HEK293 (cell line): ENCODE data around the gene MAML3.

ENCODE experiments used
- CTCF ChIA-PET: fragments of 350-600 bp; formaldehyde crosslinking; extraction: SDS; loops from one replicate; lab custom pipeline; 2021; ENCODE audit warnings: antibody characterized with exemption; lab: Yijun Ruan, JAX
- POLR2A ChIA-PET: fragments of 300-600 bp; formaldehyde crosslinking; extraction: SDS; loops from one replicate; lab custom pipeline; 2020; ENCODE audit warnings: antibody characterized with exemption, inconsistent platforms; lab: Yijun Ruan, JAX
- H3K27ac ChIP-seq: fragments of 200-500 bp; sonication (Bioruptor generic); 2 replicates; pipeline ENCODE4 v1.5.1; 2014; ENCODE audit warnings: low read depth, low read length, control low read depth, inconsistent platforms; ENCODE audit errors: extremely low read depth
- H3K36me3 ChIP-seq, 2 experiments: fragments of 200-500 bp in 1 of 2; sonication (Bioruptor generic) in 1 of 2; 1 replicate in 1 of 2; 2 replicates in 1 of 2; pipeline ENCODE4 v1.5.1; 2014 to 2017; ENCODE audit warnings: inconsistent platforms in 2 of 2, low read length in 2 of 2; ENCODE audit not compliant: control insufficient read depth in 2 of 2, insufficient read depth in 1 of 2
- H3K4me1 ChIP-seq: fragments of 200-500 bp; sonication (Bioruptor generic); 2 replicates; pipeline ENCODE4 v1.5.1; 2014; ENCODE audit warnings: mild to moderate bottlenecking, low read length, inconsistent platforms; ENCODE audit not compliant: control insufficient read depth, insufficient read depth
- H3K4me3 ChIP-seq: 2 replicates; pipeline ENCODE4 v1.5.1; 2011; ENCODE audit warnings: low read depth, mild to moderate bottlenecking, control low read depth, low read length, moderate library complexity
- H3K9me3 ChIP-seq: fragments of 200-500 bp; sonication (Bioruptor generic); 2 replicates; pipeline ENCODE4 v1.5.1; 2014; ENCODE audit warnings: low read depth, low read length, inconsistent platforms; ENCODE audit not compliant: control insufficient read depth, insufficient read depth
- FEZF1 ChIP-seq: fragments of 450-650 bp; formaldehyde crosslinking; IDR thresholded peaks from 2 replicates; pipeline ENCODE4 v1.5.1; 2016; ENCODE audit warnings: missing biosample characterization, missing genetic modification characterization
- HOXA7 ChIP-seq: sonication (generic); formaldehyde crosslinking; IDR thresholded peaks from 2 replicates; pipeline ENCODE4 v1.8.1; 2022; ENCODE audit warnings: missing genetic modification reagents, borderline replicate concordance
- KLF7 ChIP-seq: fragments of 450-650 bp; formaldehyde crosslinking; IDR thresholded peaks from 2 replicates; pipeline ENCODE4 v1.5.1; 2016; ENCODE audit warnings: missing biosample characterization, missing genetic modification characterization, borderline replicate concordance
- SP2 ChIP-seq: fragments of 450-650 bp; formaldehyde crosslinking; IDR thresholded peaks from 2 replicates; pipeline ENCODE4 v1.5.1; 2016; ENCODE audit warnings: missing biosample characterization, missing genetic modification characterization
- TRIM28 ChIP-seq: IDR thresholded peaks from 2 replicates; pipeline ENCODE4 v1.6.1; 2011; ENCODE audit warnings: low read length, control low read depth, borderline replicate concordance
- ZBTB17 ChIP-seq: fragments of 450-650 bp; formaldehyde crosslinking; IDR thresholded peaks from 2 replicates; pipeline ENCODE4 v1.5.1; 2016; ENCODE audit warnings: missing biosample characterization, missing genetic modification characterization
- ZIC2 ChIP-seq: fragments of 450-650 bp; formaldehyde crosslinking; IDR thresholded peaks from 2 replicates; pipeline ENCODE4 v1.5.1; 2016; ENCODE audit warnings: missing biosample characterization, missing genetic modification characterization
- ZNF133 ChIP-seq: fragments of 450-650 bp; formaldehyde crosslinking; IDR thresholded peaks from 2 replicates; pipeline ENCODE4 v1.5.1; 2016; ENCODE audit warnings: missing biosample characterization, missing genetic modification characterization
- ZNF140 ChIP-seq: fragments of 450-650 bp; formaldehyde crosslinking; IDR thresholded peaks from 2 replicates; pipeline ENCODE4 v1.5.1; 2016; ENCODE audit warnings: missing biosample characterization, missing genetic modification characterization
- ZNF146 ChIP-seq: fragments of 450-650 bp; formaldehyde crosslinking; IDR thresholded peaks from 2 replicates; pipeline ENCODE4 v1.5.1; 2016; ENCODE audit warnings: missing biosample characterization, missing genetic modification characterization
- ZNF211 ChIP-seq: fragments of 450-650 bp; formaldehyde crosslinking; IDR thresholded peaks from 2 replicates; pipeline ENCODE4 v1.5.1; 2016; ENCODE audit warnings: low read depth, missing biosample characterization, missing genetic modification characterization
- ZNF223 ChIP-seq: fragments of 450-650 bp; formaldehyde crosslinking; IDR thresholded peaks from 2 replicates; pipeline ENCODE4 v1.5.1; 2016; ENCODE audit warnings: missing biosample characterization, missing genetic modification characterization
- ZNF426 ChIP-seq: fragments of 450-650 bp; formaldehyde crosslinking; IDR thresholded peaks from 2 replicates; pipeline ENCODE4 v1.5.1; 2017; ENCODE audit warnings: missing biosample characterization, missing genetic modification characterization, mild to moderate bottlenecking, inconsistent platforms, moderate library complexity
- ZNF585B ChIP-seq: fragments of 450-650 bp; formaldehyde crosslinking; IDR thresholded peaks from 2 replicates; pipeline ENCODE4 v1.5.1; 2016; ENCODE audit warnings: missing biosample characterization, missing genetic modification characterization
- ZNF660 ChIP-seq: fragments of 450-650 bp; IDR thresholded peaks from 2 replicates; pipeline ENCODE4 v1.5.1; 2018; ENCODE audit warnings: missing biosample characterization, mild to moderate bottlenecking, missing genetic modification characterization
- ZNF664 ChIP-seq: fragments of 450-650 bp; formaldehyde crosslinking; IDR thresholded peaks from 2 replicates; pipeline ENCODE4 v1.5.1; 2016; ENCODE audit warnings: missing biosample characterization, missing genetic modification characterization
- ZNF791 ChIP-seq: fragments of 450-650 bp; formaldehyde crosslinking; IDR thresholded peaks from 2 replicates; pipeline ENCODE4 v1.5.1; 2016; ENCODE audit warnings: missing biosample characterization, missing genetic modification characterization
- ZNF792 ChIP-seq: fragments of 450-650 bp; formaldehyde crosslinking; IDR thresholded peaks from 2 replicates; pipeline ENCODE4 v1.5.1; 2016; ENCODE audit warnings: missing biosample characterization, missing genetic modification characterization
- TF ChIP-seq, protein P1 (sequence below): fragments of 450-650 bp; formaldehyde crosslinking; IDR thresholded peaks from 2 replicates; pipeline ENCODE4 v1.5.1; 2017; ENCODE audit warnings: missing biosample characterization, missing genetic modification characterization
- TF ChIP-seq, protein P2 (sequence below): fragments of 450-650 bp; formaldehyde crosslinking; IDR thresholded peaks from 2 replicates; pipeline ENCODE4 v1.5.1; 2017; ENCODE audit warnings: missing biosample characterization, missing genetic modification characterization
- TF ChIP-seq, protein P3 (sequence below): fragments of 450-650 bp; formaldehyde crosslinking; IDR thresholded peaks from 2 replicates; pipeline ENCODE4 v1.5.1; 2016; ENCODE audit warnings: missing biosample characterization, missing genetic modification characterization
- TF ChIP-seq, protein P4 (sequence below): fragments of 450-650 bp; formaldehyde crosslinking; IDR thresholded peaks from 2 replicates; pipeline ENCODE4 v1.5.1; 2016; ENCODE audit warnings: missing biosample characterization, missing genetic modification characterization

MAML3 gene

DNA sequence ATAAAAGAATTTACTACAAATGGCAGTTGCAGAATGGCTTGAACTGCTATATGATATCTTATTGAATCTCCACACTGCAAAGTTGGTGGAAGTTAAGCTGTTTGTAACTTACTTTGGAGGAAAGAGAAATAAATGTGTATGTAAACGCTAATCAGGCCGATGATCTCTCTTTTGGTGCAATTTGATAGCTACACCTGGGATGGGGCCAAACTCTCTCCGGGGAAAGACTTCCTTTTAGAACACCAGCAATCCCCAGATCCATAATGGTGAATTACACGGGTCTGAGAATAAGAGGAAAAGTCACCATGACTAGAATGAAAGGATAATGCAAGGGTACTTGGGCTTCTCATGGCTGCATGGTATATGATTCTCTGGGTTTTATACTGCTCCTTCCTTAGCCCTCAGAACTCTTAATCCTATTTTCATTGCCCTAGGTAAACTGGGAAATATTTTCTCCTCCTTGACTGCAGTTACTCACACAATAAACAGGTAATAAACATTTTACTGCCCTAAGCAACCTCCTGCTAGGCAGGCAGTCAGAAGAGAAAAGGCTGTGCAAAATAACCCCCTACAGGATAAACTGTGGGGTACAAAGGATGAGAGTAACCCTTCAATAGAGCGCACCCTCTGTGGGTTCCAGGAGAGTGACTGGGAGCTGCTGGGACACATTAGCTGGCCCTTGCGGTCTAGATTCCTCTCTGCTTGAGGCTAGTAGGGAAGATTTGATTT is 379.1 kb downstream of the MAML3 start (continued):
- TF ChIP-seq ZNF211 (tag by site-specific recombination): no peak
- TF ChIP-seq ZNF140 (tag by site-specific recombination): no peak
- TF ChIP-seq, protein P1, sequence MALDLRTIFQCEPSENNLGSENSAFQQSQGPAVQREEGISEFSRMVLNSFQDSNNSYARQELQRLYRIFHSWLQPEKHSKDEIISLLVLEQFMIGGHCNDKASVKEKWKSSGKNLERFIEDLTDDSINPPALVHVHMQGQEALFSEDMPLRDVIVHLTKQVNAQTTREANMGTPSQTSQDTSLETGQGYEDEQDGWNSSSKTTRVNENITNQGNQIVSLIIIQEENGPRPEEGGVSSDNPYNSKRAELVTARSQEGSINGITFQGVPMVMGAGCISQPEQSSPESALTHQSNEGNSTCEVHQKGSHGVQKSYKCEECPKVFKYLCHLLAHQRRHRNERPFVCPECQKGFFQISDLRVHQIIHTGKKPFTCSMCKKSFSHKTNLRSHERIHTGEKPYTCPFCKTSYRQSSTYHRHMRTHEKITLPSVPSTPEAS: no peak
- TF ChIP-seq ZNF426: no peak
- no peak for TF ChIP-seq ZNF791 (tag by site-specific recombination)
- TF ChIP-seq, protein P2, sequence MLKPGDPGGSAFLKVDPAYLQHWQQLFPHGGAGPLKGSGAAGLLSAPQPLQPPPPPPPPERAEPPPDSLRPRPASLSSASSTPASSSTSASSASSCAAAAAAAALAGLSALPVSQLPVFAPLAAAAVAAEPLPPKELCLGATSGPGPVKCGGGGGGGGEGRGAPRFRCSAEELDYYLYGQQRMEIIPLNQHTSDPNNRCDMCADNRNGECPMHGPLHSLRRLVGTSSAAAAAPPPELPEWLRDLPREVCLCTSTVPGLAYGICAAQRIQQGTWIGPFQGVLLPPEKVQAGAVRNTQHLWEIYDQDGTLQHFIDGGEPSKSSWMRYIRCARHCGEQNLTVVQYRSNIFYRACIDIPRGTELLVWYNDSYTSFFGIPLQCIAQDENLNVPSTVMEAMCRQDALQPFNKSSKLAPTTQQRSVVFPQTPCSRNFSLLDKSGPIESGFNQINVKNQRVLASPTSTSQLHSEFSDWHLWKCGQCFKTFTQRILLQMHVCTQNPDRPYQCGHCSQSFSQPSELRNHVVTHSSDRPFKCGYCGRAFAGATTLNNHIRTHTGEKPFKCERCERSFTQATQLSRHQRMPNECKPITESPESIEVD (tag by site-specific recombination): peak; percentile 38; the same call in 1 of the 2 replicates
- TF ChIP-seq, protein P3, sequence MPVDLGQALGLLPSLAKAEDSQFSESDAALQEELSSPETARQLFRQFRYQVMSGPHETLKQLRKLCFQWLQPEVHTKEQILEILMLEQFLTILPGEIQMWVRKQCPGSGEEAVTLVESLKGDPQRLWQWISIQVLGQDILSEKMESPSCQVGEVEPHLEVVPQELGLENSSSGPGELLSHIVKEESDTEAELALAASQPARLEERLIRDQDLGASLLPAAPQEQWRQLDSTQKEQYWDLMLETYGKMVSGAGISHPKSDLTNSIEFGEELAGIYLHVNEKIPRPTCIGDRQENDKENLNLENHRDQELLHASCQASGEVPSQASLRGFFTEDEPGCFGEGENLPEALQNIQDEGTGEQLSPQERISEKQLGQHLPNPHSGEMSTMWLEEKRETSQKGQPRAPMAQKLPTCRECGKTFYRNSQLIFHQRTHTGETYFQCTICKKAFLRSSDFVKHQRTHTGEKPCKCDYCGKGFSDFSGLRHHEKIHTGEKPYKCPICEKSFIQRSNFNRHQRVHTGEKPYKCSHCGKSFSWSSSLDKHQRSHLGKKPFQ (tag by site-specific recombination): no peak
- no peak for TF ChIP-seq ZNF664 (tag by site-specific recombination)
- TF ChIP-seq SP2 (tag by site-specific recombination): no peak
- 0 out of 2 replicates have a peak, but pooled peaks have one; percentile 13 for TF ChIP-seq ZBTB17
- no peak for TF ChIP-seq ZNF133 (tag by site-specific recombination)
- TF ChIP-seq ZNF223 (tag by site-specific recombination): no peak
- peak; percentile 84 for TF ChIP-seq ZIC2 (tag by site-specific recombination)
- TF ChIP-seq ZNF792 (tag by site-specific recombination): no peak

DNA sequence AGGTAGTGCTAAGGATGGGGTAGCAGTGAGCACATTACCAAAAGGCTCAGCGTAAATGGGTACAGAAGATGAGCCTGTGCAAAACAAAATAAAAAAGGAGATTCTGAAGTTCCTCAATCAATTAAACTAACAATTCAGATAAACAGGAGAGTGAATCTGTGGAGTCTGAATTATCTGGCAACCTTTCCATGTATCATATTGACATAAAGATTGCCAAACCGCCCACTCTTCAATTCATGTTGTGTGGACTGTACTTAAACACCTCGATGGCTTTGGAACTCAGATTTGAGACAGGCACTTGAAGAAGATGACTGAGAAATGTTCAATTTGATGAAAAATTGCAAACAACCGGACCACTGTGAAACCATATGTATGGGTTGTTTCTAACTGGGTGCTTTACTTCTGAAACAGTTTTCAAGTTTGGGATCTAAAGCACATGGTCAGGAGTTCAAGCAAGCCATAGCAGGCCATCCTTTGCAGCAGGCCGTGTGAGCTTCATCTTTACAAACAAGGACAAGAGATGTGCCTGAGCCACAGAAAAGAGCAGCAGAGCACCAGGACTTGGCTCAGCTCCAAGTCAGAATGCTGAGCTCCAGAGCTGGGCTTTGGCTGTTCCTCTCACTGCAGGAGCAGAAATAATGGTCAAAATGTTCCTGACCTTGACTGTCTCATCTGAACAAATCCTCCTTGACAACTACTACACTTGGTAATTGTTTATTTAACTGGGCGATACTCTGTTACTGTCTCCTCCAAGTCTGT is 380.2 kb downstream of the MAML3 start:
- Histone ChIP-seq H3K9me3 (no peaks in the 10 kb centered on the region), H3K4me3 (no peak overlapping the region), H3K27ac (no peak overlapping the region), H3K36me3 (no peaks in the 10 kb centered on the region), H3K4me1 (no peaks in the 10 kb centered on the region; the same call in 1 of the 2 replicates)
- POLR2A ChIA-PET: no interaction called here
- CTCF ChIA-PET: no interaction called here
- no peak for TF ChIP-seq ZNF146 (tag by site-specific recombination)
- TF ChIP-seq KLF7: no peak
- TF ChIP-seq ZNF585B: no peak
- TF ChIP-seq, protein P3 (tag by site-specific recombination): no peak
- peak; percentile 89; the same call in 1 of the 2 replicates for TF ChIP-seq TRIM28
- no peak for TF ChIP-seq ZNF660 (tag by site-specific recombination)
- TF ChIP-seq FEZF1 (tag by site-specific recombination): 0 out of 2 replicates have a peak, but pooled peaks have one; percentile 32
- no peak for TF ChIP-seq HOXA7 (CRISPR knock-in tag)
- TF ChIP-seq, protein P4, sequence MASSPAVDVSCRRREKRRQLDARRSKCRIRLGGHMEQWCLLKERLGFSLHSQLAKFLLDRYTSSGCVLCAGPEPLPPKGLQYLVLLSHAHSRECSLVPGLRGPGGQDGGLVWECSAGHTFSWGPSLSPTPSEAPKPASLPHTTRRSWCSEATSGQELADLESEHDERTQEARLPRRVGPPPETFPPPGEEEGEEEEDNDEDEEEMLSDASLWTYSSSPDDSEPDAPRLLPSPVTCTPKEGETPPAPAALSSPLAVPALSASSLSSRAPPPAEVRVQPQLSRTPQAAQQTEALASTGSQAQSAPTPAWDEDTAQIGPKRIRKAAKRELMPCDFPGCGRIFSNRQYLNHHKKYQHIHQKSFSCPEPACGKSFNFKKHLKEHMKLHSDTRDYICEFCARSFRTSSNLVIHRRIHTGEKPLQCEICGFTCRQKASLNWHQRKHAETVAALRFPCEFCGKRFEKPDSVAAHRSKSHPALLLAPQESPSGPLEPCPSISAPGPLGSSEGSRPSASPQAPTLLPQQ (tag by site-specific recombination): 0 out of 2 replicates have a peak, but pooled peaks have one; percentile 37
